ENCODE data around the gene SMAP1.

- TF ChIP-seq YY1 (IDR thresholded peaks at IDR 0.05; ENCODE audit: insufficient read depth, insufficient read length) (no peak), ZNF274 (IDR thresholded peaks at IDR 0.05; ENCODE audit: low read depth, low read length) (no peak)
These were observed 773 bp downstream of the SMAP1 start for GRCh38 chr6:70668499-70668812.
